Stimulated activated CD4-positive, alpha-beta T cell treated with anti-CD3 and anti-CD28 coated beads, Interleukin-12 subunit alpha, Interleukin-12 subunit beta, amount 100 ng/mL, for 24 hours (primary cell): Measurements from ENCODE around the gene ANKUB1.
"Not testable (repeated sequence)": the region's sequence is repeated elsewhere in the genome, so short reads cannot be mapped to it uniquely, and the experiment has no call there.

Source experiments
- DNase-seq, 2 experiments: peaks; one replicate each; pipeline ENCODE4 v3.0.0-alpha.2; 2020; ENCODE audit warnings: low read depth in 2 of 2

ANKUB1 gene, protein sequence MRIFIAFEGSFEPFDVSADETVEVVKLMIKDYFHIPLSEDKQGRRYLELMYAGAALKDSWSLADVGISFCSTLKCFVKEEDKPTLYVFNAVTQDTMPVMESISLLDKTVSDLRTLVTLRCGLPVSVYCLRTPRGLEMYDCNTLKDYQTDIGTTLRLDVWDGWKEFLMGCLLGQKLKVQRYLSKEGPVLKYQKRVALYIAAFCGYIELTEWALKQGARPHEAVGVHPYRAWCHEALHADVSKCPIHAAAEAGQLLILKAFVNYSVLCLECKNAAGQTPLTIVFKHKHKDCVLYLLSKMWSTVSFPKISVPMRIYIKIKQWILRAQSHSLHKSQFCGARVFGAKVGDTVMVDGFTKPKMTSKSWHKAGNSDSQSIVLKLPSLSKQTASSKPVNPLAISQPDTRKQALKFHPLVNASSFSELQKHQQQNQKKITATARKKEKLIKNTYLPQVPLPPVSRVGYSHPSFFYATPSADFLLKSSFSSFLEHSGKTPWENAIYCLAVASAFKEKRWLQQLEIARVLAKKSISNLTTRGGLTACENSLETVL

DNA sequence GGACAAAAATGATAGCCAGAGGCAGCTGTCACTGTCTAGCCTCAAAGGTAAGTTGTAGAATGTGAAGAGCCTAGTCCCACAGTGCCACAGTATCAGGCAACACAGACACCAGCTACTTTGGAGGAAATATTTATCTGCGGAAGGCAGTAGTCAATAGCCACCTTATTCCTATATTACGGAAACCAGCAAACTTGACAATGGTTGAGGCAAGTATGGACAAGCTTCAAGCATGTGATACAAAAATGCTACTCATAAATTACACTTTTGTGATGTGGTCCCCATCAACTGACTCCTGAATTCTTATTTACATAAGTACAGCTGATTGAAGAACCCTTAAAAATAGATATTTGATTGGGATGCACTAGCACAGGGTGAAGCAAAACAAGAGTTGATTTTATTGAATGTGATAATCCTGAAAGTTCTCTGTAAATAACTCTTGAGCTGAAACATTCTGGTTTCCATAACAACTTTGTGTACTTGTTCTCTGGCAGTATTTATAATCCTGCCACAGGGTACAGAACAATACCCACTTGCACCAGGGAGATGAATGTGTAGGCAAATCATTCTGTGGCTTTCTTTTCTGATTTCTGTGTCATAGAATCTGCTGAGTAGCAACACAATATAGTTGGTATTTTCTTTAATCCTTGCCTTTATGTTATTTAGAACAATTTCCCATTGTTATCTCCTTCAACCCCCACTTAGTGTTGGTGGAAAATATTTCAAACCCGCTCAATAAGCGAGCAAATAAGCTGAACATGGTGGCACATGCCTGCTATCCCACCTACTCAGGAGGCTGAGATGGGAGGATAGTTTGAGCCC, at the start of gene ANKUB1:
Gene ANKUB1, minus strand, starts transcription at position 103 of the 819 bp plus-strand sequence. CDS start 188 bp downstream, outside the sequence.
- DNase-seq = no peak

DNA sequence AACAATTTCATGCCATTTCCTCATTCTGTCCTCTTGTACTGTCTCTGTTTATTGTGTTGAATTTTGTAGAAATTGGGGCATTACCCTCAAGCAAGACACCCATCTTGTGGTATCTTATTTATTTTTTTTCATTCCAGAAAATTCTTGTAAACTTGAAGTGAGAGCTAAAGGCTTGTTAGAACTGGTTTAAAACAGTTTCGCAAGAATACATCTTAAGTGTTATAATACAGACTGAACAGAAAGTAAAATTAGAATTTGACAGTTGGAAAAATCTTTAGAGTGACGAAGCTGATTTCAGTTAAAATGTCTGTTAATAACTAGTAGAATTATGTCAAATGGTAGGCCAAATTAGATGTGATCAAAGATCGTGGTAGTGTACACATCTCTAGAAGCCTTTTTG, 47.5 kb upstream of the ANKUB1 start:
- DNase-seq = no peak

DNA sequence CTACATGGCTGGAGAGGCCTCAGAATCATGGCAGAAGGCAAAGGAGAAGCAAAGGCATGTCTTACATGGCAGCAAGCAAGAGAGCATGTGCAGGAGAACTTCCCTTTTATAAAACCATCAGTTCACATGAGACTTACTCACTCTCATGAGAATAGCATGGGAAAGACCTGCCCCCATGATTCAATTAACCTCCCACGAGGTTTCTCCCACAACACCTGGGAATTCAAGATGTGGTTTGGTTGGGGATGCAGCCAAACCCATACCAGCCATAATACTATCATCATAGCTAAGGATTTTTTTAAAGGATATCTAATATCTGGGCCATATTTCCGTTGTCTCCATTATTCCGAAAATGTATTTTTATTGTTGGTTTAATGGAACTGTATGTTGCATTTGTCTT, 47.1 kb upstream of the ANKUB1 start:
- DNase-seq = not testable (repeated sequence)

DNA sequence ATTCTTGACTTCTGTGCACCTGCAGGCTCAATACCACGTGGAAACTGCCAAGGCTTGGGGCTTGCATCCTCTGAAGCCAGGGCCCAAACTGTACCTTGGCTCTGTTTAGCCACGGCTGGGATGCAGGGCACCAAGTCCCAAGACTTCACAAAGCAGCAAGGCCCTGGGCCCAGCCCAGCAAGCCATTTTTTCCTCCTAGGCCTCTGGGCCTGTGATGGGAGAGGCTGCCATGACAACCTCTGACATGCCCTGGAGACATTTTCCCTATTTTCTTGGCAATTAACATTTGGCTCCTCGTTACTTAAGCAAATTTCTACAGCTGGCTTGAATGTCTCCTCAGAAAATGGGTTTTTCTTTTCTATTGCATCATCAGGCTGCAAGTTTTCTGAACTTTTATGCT, 46.1 kb upstream of the ANKUB1 start:
- DNase-seq = not testable (repeated sequence)

DNA sequence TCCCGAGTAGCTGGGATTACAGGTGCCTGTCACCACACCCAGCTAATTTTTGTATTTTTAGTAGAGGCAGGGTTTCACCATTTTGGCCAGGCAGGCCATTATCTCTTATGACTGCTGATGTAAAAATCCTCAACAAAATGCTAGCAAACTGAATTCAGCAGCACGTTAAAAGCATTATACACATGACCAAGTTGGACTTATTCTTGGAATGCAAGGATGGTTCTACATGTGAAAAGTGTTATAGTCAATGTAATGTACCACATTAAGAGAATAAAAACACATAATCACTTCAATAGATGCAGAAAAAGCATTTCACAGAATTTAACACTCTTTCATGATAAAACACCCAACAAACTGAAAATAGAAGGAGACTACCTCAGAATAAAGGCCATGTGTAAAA, 40.9 kb upstream of the ANKUB1 start:
- DNase-seq = no peak

DNA sequence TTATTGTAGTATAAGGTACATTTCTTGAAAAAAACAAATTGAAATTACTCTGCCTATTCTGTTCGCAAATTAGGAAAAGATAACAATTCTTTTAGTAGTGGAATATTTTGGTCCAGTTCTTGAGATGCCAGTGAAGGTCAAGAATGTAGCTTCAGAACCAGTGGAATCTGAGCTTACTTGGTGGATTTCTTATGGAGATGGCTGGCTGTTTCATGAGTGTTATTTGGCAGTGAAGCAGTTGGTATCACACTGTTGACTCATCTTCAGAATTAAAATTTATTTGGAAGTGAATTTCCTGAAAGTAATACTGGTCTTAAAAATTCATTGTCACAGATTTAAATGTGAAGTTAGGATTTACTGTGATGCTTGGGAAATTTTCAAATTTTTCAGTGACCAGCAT, 39.7 kb upstream of the ANKUB1 start:
- DNase-seq = no peak

DNA sequence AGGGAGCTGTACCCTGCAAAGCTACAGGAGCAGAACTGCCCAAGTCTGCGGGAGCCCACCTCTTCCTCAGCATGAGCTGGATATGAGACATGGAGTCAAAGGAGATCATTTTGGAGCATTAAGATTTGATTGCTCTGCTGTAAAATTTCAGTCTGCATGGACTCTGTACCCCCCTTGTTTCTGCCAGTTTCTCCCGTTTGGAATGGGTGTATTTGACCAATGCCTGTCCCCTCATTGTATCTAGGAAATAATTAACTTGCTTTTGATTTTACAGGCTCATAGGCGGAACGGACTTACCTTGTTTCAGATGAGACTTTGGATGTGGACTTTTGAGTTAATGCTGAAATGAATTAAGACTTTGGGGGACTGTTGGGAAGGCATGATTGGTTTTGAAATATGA, 39.0 kb upstream of the ANKUB1 start:
- DNase-seq = no peak

DNA sequence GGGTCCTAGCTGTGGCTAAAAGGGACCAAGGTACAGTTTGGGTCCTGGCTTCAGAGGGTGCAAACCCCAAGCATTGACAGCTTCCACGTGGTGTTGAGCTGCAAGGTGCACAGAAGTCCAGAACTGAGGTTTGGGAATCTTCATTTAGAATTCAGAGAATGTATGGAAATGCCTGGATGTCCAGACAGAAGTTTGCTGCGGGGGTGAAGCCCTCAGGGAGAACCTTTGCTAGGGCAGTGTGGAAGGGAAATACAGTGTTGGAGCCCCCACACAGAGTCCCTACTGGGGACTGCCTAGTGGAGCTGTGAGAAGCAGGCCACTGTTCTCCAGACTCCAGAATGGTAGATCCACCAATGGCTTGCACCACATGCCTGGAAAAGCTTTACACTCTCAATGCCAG, 38.5 kb upstream of the ANKUB1 start:
- DNase-seq = no peak

DNA sequence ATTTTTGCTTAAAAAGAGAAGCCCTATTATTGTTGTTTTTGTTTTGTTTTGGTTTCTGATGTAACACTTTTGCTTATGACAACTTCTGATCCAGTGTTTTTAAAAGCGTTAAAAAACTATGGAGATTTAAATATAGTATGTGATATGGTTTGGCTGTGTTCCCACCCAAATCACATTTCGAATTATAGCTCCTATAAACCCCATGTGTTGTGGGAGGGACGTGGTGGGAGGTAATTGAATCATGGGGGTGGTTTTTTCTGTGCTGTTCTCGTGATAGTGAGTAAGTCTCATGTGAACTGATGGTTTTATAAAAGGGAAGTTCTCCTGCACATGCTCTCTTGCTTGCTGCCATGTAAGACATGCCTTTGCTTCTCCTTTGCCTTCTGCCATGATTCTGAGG, 37.3 kb upstream of the ANKUB1 start:
- not testable (repeated sequence) for DNase-seq

DNA sequence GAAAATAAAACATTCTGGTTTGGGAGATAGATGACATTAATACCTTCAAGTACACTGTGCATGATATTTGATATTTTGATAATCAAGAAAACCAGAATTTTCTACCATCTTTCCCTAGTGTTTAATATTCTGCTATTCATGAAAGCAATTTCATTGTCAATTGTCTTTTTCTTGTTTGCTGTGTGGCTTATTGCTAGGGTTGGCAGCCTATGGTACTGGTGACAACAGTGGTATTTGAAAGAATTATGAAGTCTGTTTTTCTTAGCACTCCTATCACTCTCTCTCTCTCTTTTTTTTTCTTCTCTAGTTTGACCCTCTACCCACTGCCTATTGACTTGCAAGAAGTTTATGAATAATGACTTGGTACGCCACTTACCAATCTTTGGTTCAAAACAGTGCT, 36.0 kb upstream of the ANKUB1 start:
- DNase-seq = no peak

DNA sequence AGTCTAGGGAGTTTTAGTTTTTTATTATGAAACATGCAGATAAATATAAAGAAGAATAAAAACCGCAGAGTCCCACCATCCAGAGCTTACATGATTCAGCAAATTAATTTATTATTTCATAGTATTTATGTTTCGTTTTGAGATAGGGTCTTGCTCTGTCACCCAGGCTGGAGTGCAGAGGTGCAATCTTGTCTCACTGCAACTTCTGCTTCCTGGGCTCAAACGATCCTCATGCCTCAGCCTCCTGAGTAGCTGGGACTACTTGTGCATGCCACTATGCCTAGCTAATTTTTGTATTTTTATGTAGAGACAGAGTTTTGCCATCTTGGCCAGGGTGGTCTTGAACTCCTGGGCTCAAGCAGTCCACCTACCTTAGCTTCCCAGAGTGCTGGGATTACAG, 34.3 kb upstream of the ANKUB1 start:
- DNase-seq = no peak

DNA sequence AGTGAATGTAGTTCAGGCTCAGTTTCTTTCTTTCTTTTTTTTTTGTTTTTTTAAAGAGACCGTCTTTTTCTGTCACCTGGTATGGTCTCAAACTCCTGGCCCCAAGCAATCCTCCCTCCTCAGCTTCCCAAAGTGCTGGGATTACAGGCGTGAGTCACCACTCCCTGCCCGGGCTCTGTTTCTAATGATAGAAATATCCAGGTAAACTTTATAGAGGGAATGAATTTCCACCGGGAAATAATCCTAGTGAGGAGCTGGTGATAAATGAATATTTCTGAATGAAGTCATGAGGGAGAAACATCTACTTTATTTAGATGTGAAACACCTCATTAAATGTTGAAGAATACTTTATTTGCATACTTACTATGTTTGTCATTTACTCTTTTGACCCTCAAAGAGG, 27.8 kb upstream of the ANKUB1 start:
- DNase-seq = no peak

DNA sequence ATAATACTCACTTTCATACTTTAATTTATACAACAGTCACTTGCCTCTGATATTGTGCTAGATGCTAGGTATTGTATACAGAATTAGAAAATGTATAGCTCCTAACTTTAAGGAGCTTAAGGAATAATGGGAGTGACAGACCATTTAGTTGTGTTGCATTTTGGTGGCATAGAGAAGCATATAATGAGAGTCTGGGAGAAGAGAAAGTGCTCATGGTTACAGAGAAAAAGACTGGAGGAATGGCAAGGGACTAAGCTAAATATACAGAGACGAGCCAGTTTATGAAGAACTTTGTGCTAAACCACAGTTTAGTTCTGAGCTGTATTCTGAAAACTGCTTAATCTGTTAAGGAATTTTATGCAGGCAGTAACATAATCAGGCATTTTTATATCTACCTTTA, 27.1 kb upstream of the ANKUB1 start:
- DNase-seq = no peak

DNA sequence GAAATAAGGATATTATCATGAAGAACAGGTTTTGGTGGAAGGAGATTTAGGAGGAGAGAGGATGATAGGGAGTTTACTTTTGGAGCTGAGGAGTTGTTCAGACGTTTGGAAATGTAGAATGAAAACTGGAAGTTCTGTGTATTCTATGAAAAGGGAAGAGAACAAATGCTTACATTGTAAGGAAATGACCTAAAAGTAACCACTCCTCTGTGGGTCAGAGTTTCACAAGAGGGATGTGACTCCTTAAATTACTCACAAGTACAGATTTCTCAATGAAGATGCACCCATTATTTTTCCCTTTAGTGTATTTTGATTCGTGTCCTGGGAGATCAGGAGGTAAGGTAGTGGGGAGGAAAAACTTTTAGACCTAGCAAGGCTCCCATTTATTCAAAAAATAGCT, 24.6 kb upstream of the ANKUB1 start:
- DNase-seq = no peak

DNA sequence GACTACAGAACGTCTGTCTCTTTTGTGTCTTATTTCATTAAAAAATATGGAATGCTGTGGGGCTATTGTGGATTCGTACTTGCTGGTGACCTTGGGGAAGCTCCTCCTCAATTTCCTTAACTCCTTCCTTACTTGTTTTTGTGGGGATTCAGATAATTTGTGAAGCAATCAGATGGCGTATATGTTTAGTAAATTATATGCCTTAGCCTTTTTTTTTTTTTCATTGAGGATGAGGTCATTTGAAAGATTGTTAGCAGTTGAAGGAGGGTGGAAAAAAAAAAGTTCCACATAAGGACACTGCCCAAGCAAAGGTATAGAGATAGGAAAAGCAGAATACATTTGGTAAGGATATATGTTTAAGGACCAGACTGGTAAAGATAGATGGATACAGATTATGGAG, 24.0 kb upstream of the ANKUB1 start:
- DNase-seq = no peak

DNA sequence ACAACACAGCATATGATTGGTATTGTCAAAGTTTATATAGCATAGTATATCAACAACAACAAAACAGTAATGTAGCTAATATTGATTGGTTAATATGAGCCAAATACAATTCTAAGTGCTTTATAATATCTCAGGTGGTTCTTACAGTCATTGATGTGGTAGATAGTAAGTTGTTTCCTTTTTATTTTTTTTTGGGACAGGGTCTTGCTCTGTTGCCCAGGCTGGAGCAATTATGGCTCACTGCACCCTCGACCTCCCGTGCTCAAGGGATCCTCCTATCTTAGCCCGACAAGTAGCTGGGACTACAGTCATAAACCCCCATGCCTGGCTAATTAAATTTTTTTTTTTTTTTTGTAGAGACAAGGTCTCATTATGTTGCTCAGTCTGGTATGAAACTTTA, 23.4 kb upstream of the ANKUB1 start:
- no peak for DNase-seq

DNA sequence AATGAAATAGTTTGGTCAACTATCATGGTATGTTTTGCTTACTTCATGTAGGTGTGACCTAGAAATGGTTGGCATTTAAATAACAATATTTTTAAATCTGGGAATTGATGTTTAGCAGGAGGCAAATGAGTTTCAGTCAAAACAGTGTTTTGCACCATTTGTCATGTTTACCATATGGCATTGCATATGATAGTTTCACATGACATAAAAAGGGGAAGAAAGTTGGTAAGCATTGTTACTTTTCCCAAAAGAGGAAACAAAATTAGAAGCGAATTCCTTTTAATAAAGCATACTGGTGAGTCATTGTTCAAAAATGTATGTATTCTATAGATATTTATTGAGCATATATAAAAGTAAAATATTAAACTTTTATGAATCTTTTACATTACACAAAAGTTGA, 23.0 kb upstream of the ANKUB1 start:
- no peak for DNase-seq

DNA sequence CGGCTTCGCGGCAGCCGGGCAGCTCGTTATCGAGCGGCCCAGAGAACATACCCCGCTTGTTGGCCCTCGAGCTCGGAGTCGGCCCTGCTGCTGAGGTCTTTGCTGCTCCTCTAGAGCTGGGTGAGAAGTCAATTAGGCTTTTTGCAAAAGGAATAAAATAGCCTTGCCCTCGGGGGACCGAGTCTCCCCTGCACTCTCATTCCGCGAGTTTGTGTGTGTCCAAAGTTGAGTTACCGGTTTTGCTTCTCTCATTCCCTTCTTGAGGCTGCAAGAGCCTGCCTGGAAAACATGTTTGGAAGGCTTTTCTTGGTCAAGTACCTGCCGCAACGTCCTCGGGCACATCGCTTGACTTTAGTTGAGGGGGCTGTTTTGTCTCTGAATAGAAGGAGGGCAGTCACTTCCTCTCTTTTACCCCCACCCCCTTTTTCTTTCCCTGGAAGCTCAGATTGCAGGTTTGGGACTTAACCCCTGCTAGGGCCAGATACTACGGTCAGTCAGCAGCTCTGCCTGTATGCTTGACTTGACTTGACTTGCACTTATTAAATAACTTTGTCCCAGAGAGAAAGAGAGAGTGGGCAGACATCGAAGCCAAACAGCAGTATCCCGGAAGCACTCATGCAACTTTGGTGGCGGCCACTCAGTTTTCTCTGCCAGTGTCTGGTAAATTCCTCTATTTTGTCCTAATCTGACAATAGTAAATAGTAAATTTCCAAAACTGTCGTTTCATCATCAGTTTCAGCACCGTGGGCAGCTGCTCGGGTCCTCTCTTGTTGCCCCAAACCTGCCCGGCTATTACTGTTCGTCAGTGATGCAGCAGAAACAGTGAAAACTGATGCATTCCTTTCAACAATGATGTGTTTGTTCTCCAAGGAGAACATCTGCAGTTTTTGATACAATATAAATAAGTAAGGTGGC, 21.3 kb upstream of the ANKUB1 start:
- DNase-seq = no peak

DNA sequence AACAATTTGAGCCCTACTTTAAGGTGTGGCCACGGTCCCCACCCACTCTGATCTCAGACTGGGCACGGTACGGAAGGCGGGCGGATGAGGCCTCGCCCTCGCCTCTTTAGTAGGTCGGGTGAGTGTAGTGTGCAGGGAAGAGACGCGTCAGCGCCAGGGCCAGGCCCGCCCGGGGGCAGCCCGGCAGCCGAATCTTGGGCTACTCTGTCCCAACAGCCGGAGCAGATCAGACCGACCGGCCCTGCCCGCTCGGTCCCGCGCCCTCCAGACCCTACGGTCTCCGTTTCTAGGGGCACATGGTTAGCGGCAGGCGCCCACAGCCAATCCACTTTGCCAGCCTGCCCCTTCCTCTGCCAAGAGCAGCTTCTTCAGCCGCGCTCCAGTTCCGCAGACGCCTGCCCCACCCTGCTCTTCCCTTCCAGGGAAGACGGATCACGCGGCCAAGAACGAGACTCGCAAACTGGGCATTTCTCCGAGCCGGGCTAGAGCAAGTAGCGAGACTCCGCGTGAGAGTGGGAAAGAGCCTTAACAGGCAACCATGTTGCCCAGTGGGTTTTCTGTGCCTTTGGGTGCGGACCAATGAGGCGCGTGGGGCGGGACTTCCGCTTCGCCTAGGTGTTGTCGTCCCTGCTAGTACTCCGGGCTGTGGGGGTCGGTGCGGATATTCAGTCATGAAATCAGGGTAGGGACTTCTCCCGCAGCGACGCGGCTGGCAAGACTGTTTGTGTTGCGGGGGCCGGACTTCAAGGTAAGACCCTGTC, 20.4 kb upstream of the ANKUB1 start, which contains the start of gene RNF13:
Gene RNF13, plus strand, starts transcription at position 610 of the 761 bp plus-strand sequence. CDS start 32,812 bp downstream, outside the sequence.
- DNase-seq = peak; percentile 86 to 90

DNA sequence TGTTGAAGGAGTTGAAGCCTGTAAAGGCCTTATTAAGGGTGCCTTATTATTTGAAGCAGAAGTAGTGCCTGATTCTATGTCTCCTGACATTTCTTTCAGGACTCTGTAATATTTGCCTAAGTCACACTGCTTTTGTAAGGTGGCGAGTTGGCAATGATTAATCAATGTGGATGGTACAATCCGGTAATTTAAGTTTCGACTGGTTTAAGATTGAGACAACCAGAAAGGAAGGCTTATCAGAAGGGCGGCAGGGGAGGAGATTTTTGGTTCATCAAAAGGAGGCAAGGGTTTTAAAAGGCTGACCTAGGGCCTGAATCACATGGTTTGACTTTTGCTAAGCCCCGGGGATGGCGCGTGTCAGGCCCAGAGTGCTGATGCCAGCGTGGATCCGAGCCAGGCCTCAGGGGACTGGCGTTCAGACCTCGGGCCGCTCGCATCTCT, 19.8 kb upstream of the ANKUB1 start:
- DNase-seq = no peak

DNA sequence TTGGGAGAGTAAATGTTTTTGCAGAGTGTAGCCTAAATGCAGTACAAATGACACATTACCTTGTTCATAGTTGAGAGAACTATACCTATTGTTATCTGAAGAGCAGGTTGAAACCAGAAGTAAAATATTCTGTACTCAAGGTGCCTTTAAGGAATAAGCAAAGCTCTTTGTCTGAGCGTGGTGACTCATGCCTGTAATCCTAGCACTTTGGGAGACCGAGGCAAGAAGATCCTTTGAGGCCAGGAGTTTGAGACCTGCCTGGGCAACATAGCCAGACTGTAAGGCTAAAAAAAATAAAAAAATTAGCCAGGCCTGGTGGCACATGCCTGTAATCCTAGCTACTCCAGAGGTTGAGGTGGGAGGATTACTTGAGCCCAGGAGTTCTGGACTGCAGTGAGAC, 18.5 kb upstream of the ANKUB1 start:
- no peak for DNase-seq
